GM18951 (cell line): Measurements from ENCODE around the gene TMEM82.

Experiments used
- POLR2A ChIP-seq: IDR thresholded peaks from 4 replicates; pipeline ENCODE4 v1.6.1; 2011; ENCODE audit warnings: mild to moderate bottlenecking; ENCODE audit not compliant: insufficient read length, insufficient read depth; ENCODE audit errors: extremely low read depth
- in situ Hi-C: fragments of 300-500 bp; cut with MboI; formaldehyde crosslinking; loops from one replicate; pipeline ENCODE4 v1.12.0; 2022; ENCODE audit warnings: low sequenced_read_pairs, mixed read lengths, inconsistent platforms; ENCODE audit not compliant: unreplicated experiment

The TMEM82 gene

GRCh38 chr1:15758953-15759661, 16.8 kb downstream of the TMEM82 start:
- no peak for TF ChIP-seq POLR2A
- in situ Hi-C loops, result no loop called here

GRCh38 chr1:15760520-15761211, 18.4 kb downstream of the TMEM82 start:
- TF ChIP-seq POLR2A, result no peak
- in situ Hi-C loops, result no loop called here

GRCh38 chr1:15761366-15762128, 19.2 kb downstream of the TMEM82 start:
- TF ChIP-seq POLR2A, result no peak
- in situ Hi-C loops, result no loop called here

- in situ Hi-C loops, result no loop called here
- TF ChIP-seq POLR2A, result no peak
Observed at GRCh38 chr1:15762546-15762945, 20.2 kb downstream of the TMEM82 start.

- in situ Hi-C loops, result no loop called here
- no peak for TF ChIP-seq POLR2A
Observed at GRCh38 chr1:15764269-15764764, 22.0 kb downstream of the TMEM82 start.

GRCh38 chr1:15764890-15765289, 22.6 kb downstream of the TMEM82 start:
- in situ Hi-C loops, result no loop called here
- TF ChIP-seq POLR2A, result no peak

GRCh38 chr1:15765495-15766194, 23.3 kb downstream of the TMEM82 start:
- TF ChIP-seq POLR2A, result no peak
- in situ Hi-C loops, result no loop called here

GRCh38 chr1:15767941-15768340, 25.6 kb downstream of the TMEM82 start:
- in situ Hi-C loops, result no loop called here
- TF ChIP-seq POLR2A, result no peak

GRCh38 chr1:15768388-15768787, 26.1 kb downstream of the TMEM82 start:
- TF ChIP-seq POLR2A, result no peak
- in situ Hi-C loops, result no loop called here

- in situ Hi-C loops, result no loop called here
- TF ChIP-seq POLR2A, result no peak
Observed at GRCh38 chr1:15770313-15770962, 28.1 kb downstream of the TMEM82 start.

- TF ChIP-seq POLR2A, result no peak
- in situ Hi-C loops, result no loop called here
Observed at GRCh38 chr1:15771836-15772515, 29.7 kb downstream of the TMEM82 start.

GRCh38 chr1:15775706-15776105, 33.4 kb downstream of the TMEM82 start:
- no peak for TF ChIP-seq POLR2A
- in situ Hi-C loops, result no loop called here
